LNCaP clone FGC (cell line): ENCODE results near the gene INKA2.

ENCODE experiments used
- DNase-seq: peaks from one replicate; pipeline ENCODE4 v3.0.0-alpha.2; 2011; ENCODE audit warnings: low read depth
- H3K4me3 ChIP-seq: 2 replicates; pipeline ENCODE4 v1.5.1; 2011; ENCODE audit warnings: mild to moderate bottlenecking, low read depth, low read length, control low read depth
- CTCF ChIP-seq: IDR thresholded peaks from 2 replicates; pipeline ENCODE4 v1.5.1; 2012; ENCODE audit warnings: mild to moderate bottlenecking; ENCODE audit not compliant: control insufficient read depth, insufficient read depth; ENCODE audit errors: extremely low read depth

Gene INKA2

GRCh38 chr1:111695801-111696200 is 43.4 kb downstream of the INKA2 start:
- DNase-seq: no peak
- TF ChIP-seq CTCF: no peak
- H3K4me3 ChIP-seq: no peak overlapping the region

- no peak for TF ChIP-seq CTCF
- no peak overlapping the region for H3K4me3 ChIP-seq
- no peak for DNase-seq
Observed at GRCh38 chr1:111691886-111692285, 47.3 kb downstream of the INKA2 start.

- TF ChIP-seq CTCF: no peak
- H3K4me3 ChIP-seq: no peak overlapping the region
- DNase-seq: peak; percentile 71
Observed at GRCh38 chr1:111690306-111690617, 48.9 kb downstream of the INKA2 start.
